GM23338 (cell line): ENCODE measurements around the gene EML4.

ENCODE experiments used
- CTCF ChIP-seq, 2 experiments: fragments of 200-600 bp in 1 of 2; sonication (generic) in 1 of 2; conservative IDR thresholded peaks; 2 replicates each; pipeline versions ENCODE4 v1.5.1 to v1.6.1; 2016 to 2017; ENCODE audit warnings: antibody characterized with exemption in 2 of 2, low read depth in 2 of 2, mild to moderate bottlenecking in 2 of 2, moderate library complexity in 1 of 2
- EZH2 ChIP-seq: fragments of 200-600 bp; sonication (generic); IDR thresholded peaks from one replicate; pipeline ENCODE4 v1.8.0; 2017; ENCODE audit warnings: antibody characterized with exemption, mild to moderate bottlenecking, low read depth; ENCODE audit not compliant: unreplicated experiment
- REST ChIP-seq: IDR thresholded peaks from one replicate; pipeline ENCODE4 v1.6.1; 2018; ENCODE audit warnings: antibody characterized with exemption; ENCODE audit not compliant: unreplicated experiment

GRCh38 chr2:42219160-42219559 is 50.0 kb downstream of the EML4 start:
- TF ChIP-seq CTCF (conservative IDR thresholded peaks at IDR 0.05; ENCODE audit: low read depth in 2 of 2) (no peak), EZH2 (no peak), REST (no peak)
